Measurements from ENCODE around the gene C8B.

Gene C8B

GRCh38 chr1:56897150-56898004 is 68.4 kb downstream of the C8B start:
- DNase-seq, result no peak

GRCh38 chr1:56894014-56894413 is 71.8 kb downstream of the C8B start:
- no peak for DNase-seq

- DNase-seq, result no peak
These were observed 75.6 kb downstream of the C8B start for GRCh38 chr1:56890229-56890628.

GRCh38 chr1:56881417-56881816 is 84.4 kb downstream of the C8B start:
- DNase-seq, result no peak

- no peak for DNase-seq
These were observed 85.0 kb downstream of the C8B start for GRCh38 chr1:56880774-56881173.

All from fibroblast of skin of abdomen (primary cell).